Urothelium cell line (cell line): ENCODE data around the gene CNTN2.
A peak's percentile ranks its signal among the peaks of the same experiment; 100 is the strongest.

Experiments
- DNase-seq: peaks from one replicate; pipeline ENCODE4 v3.0.0; 2011; ENCODE audit warnings: low spot score, mixed read lengths
- FAIRE-seq: peaks from 2 replicates; lab custom pipeline; 2011; peaks lifted over from hg19 to GRCh38; lab: Jason Lieb, UNC

Gene CNTN2, protein sequence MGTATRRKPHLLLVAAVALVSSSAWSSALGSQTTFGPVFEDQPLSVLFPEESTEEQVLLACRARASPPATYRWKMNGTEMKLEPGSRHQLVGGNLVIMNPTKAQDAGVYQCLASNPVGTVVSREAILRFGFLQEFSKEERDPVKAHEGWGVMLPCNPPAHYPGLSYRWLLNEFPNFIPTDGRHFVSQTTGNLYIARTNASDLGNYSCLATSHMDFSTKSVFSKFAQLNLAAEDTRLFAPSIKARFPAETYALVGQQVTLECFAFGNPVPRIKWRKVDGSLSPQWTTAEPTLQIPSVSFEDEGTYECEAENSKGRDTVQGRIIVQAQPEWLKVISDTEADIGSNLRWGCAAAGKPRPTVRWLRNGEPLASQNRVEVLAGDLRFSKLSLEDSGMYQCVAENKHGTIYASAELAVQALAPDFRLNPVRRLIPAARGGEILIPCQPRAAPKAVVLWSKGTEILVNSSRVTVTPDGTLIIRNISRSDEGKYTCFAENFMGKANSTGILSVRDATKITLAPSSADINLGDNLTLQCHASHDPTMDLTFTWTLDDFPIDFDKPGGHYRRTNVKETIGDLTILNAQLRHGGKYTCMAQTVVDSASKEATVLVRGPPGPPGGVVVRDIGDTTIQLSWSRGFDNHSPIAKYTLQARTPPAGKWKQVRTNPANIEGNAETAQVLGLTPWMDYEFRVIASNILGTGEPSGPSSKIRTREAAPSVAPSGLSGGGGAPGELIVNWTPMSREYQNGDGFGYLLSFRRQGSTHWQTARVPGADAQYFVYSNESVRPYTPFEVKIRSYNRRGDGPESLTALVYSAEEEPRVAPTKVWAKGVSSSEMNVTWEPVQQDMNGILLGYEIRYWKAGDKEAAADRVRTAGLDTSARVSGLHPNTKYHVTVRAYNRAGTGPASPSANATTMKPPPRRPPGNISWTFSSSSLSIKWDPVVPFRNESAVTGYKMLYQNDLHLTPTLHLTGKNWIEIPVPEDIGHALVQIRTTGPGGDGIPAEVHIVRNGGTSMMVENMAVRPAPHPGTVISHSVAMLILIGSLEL

GRCh38 chr1:205042911-205043806, at the start of gene CNTN2:
CNTN2 (plus strand) TSS chr1:205043212; CDS start chr1:205053186, 9,974 bp downstream.
- no peak for FAIRE-seq
- no peak for DNase-seq

- no peak for FAIRE-seq
- DNase-seq, result no peak
Observed at GRCh38 chr1:204994086-204994862, 48.7 kb upstream of the CNTN2 start.

DNA sequence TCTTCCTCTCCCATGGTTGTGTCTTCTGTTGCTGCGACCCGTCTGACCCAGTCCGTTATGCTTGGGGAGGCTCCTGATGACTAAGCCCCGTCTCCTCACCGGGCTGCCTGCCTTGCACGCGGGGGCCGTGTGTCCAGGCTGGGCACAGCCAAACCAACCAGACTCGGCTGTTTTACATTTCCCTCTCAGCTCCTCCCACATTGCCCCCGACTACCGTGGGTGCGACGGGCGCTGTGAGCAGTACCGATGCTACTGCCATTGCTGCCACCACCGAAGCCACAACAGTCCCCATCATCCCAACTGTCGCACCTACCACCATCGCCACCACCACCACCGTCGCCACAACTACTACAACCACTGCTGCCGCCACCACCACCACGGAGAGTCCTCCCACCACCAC, 46.0 kb upstream of the CNTN2 start:
- no peak for FAIRE-seq

GRCh38 chr1:204997591-204998355, 45.2 kb upstream of the CNTN2 start:
- FAIRE-seq (no peak), DNase-seq (no peak)

More for the DNA sequence above, 46.0 kb upstream of the CNTN2 start:
- DNase-seq, result no peak

DNA sequence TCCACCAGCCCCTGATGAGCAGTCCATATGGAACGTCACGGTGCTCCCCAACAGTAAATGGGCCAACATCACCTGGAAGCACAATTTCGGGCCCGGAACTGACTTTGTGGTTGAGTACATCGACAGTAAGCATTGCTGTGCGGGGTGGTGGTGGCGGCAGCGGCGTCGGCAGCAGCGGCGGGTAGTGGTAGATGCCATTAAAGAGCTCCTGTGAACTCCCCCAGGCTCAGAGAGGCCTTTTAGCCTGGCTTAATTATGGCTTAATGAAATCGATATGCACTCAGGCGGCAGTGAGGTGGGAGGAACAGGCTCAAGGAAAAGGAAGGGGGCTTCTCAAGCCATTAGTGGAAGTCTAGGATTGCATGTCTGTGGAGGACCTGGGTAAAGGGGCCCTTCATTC, 41.9 kb upstream of the CNTN2 start:
- DNase-seq (no peak), FAIRE-seq (no peak)

DNA sequence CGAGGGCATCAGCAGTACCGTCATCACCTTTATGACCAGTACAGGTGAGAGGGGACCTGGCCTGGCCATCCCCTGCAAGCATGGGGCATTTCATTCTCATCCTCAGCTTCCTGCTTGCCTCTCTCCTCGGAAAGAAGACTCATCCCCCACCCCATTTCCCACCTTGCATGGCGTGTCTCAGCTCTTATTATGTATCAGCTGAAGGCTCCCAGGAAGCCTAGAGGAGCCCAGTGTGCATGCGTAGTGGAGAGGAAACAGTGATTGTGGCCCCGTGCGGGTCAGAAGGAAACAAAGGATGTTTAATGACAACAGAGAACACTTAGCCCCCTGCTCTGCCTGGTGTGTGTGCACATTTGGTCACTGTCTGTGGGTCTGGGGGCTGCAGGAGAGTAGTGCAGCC, 40.3 kb upstream of the CNTN2 start:
- FAIRE-seq (no peak), DNase-seq (no peak)

- DNase-seq (no peak), FAIRE-seq (no peak)
Observed at GRCh38 chr1:205003358-205004131, 39.5 kb upstream of the CNTN2 start.

GRCh38 chr1:205004351-205004750, 38.7 kb upstream of the CNTN2 start:
- DNase-seq (no peak), FAIRE-seq (no peak)

DNA sequence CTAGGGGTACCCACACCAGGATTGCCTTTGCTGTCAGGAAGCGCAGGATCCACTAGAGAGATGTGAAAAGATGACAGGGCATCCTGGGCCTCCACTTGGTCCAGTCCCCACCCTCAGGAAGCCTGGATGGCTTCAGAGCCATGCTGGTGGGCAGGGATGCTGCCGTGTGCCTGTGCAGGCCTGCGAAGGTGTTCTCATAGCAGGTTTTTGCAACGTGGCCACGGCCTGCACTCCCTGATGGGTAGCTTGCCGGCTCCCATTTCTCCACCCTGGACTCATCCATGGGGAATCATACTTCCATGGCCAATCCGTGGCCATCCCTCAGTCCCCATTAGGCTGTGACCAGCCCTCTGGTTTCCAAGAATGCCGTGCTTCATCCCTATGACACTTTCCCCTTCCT, 34.1 kb upstream of the CNTN2 start:
- DNase-seq (no peak), FAIRE-seq (no peak)

DNA sequence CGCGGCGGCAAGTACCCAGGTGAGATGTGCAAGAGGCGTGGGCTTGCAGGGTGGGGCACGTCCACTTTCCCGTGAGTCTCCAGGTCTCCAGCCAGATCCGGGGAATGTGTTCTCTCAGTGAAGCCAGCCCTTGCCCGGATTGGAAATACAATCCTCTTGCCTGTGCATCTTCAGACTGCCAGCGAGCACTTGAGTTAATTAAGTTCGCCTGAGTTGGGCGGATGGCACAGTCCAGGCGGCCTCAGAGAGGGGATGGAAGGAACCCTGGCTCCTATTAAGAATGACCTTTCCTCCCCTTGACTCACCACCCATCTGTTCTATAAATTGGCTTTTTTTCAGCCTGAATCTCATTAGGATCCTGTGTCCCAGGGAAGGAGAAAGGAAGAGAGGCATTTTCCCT, 33.3 kb upstream of the CNTN2 start:
- no peak for DNase-seq

GRCh38 chr1:205012391-205013140, 30.4 kb upstream of the CNTN2 start:
- DNase-seq, result no peak
- no peak for FAIRE-seq

More for the DNA sequence above, 33.3 kb upstream of the CNTN2 start:
- no peak for FAIRE-seq

DNA sequence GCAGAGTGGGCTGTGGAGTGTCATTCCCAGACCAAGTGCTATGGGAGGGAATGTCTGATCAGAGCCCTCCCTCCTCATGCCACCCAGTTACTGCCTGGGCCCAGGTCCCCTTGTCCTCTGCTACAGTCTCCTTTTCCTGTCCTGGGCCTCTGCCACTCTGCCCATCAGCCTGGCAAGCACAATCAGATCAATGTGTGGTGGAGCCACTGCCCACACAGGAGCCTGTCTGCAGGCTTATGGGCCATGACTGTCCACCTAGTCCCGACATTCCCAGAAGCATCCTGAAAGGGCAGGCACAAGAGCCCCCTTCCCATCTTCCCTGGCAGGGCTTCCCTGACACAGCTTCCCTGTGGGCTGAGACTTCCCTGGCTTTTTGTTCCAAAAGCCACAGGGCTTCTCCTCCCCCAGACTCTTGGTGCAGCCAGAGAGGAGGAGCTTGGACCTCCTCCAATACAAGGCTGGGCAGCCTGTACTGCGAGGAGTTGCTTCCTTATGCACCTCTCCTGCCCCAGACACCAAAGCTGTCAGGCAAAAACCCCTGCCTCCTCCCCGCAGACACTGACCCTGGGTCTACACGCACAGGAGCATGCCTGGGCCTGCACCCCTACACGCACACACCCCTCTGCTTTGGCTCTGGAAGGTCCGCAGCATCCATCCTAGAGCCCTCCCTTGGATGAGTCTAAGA, 29.2 kb upstream of the CNTN2 start:
- no peak for FAIRE-seq
- DNase-seq, result peak; percentile 43

- DNase-seq (no peak), FAIRE-seq (no peak)
Observed at GRCh38 chr1:205014783-205015182, 28.2 kb upstream of the CNTN2 start.

DNA sequence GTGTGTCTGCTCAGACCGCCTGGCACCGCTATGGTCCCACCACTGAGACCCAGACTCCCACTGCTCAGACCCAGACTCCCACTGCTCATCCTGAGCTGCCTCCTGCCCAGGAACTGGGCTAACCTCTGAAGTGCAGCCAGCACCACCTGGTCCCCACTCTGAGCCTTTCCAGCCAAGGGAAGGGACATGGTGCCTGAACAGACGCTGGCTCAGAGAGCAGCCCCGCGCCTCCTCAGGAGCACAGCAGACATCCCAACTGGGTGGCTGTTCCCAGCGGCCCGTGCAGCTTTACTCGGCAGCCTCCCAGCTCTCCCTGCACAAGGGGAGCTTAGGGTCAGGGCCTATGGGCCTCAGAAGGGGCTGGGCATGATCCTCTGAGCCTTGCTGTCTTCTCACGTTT, 27.8 kb upstream of the CNTN2 start:
- FAIRE-seq (no peak), DNase-seq (no peak)

GRCh38 chr1:205016075-205016474, 26.9 kb upstream of the CNTN2 start:
- no peak for DNase-seq
- no peak for FAIRE-seq

GRCh38 chr1:205016584-205016983, 26.4 kb upstream of the CNTN2 start:
- no peak for FAIRE-seq
- DNase-seq, result no peak

DNA sequence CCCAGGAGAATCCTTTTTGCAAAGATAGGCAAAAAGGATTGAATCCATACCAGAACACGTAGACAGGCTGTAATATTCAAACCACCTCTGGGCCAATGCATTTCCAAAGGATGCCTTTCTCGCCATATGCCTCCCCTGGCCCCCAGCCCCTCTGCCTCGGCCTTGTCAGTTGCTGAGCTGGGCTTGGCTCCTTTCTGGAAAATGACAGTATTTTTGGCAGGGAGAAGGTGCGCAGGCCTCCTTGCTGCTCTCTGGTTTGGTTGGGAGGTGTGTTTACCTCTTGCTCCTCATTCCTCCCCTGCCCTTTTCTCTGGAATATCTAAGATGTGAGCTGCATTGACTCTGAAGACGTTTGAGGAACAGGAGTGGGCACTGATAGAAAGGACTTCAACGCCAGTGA, 26.0 kb upstream of the CNTN2 start:
- no peak for DNase-seq
- no peak for FAIRE-seq
